Caco-2 (cell line): ENCODE measurements around the gene ELN. TPM values are rescaled to one million over a fixed set of nuclear protein-coding genes. Genes with fewer than 3 reads are reported as not detected.

ENCODE experiments used
- BruUV-seq: library from RNA; stranded (reverse); fragments of 400-500 nt; replicated peaks from 2 replicates; lab custom pipeline; 2021; lab: Mats Ljungman, UMichigan
- CTCF ChIA-PET: fragments of 300-600 bp; sonication (Branson Sonifier 250); formaldehyde crosslinking; loops from one replicate; lab custom pipeline; 2022; ENCODE audit warnings: antibody characterized with exemption; lab: Charles Lee
- POLR2A ChIA-PET: fragments of 300-600 bp; sonication (Branson Sonifier 250); formaldehyde crosslinking; loops from one replicate; lab custom pipeline; 2022; ENCODE audit warnings: antibody characterized with exemption; lab: Charles Lee
- DNase-seq, 2 experiments: peaks; one replicate each; pipeline versions ENCODE4 v3.0.0 to v3.0.0-alpha.2; 2020 to 2022
- H3K27me3 ChIP-seq: replicated peaks from 2 replicates; pipeline ENCODE4 v1.6.0; 2011; ENCODE audit warnings: low read length; ENCODE audit not compliant: control insufficient read depth, insufficient read depth
- H3K36me3 ChIP-seq: 2 replicates; pipeline ENCODE4 v1.5.1; 2011; ENCODE audit warnings: low read length; ENCODE audit not compliant: control insufficient read depth, insufficient read depth
- H3K4me1 ChIP-seq: fragments of 250-450 bp; sonication (Bioruptor Pico); 2 replicates; pipeline ENCODE4 v1.5.1; 2020; ENCODE audit warnings: mild to moderate bottlenecking
- H3K4me3 ChIP-seq: 2 replicates; pipeline ENCODE4 v1.5.1; 2011; ENCODE audit warnings: low read depth, mild to moderate bottlenecking, control low read depth, low read length
- H3K9me3 ChIP-seq: fragments of 250-450 bp; sonication (Bioruptor Pico); 2 replicates; pipeline ENCODE4 v1.5.1; 2020; ENCODE audit warnings: mild to moderate bottlenecking, moderate library complexity
- H3K27ac Mint-ChIP-seq: one replicate; pipeline ENCODE4 v1.8.0; 2022; ENCODE audit warnings: mixed read lengths; ENCODE audit not compliant: unreplicated experiment
- H3K27me3 Mint-ChIP-seq: one replicate; pipeline ENCODE4 v1.8.0; 2022; ENCODE audit warnings: mixed read lengths; ENCODE audit not compliant: insufficient read depth, unreplicated experiment
- H3K36me3 Mint-ChIP-seq: one replicate; pipeline ENCODE4 v1.8.0; 2022; ENCODE audit warnings: mild to moderate bottlenecking, mixed read lengths; ENCODE audit not compliant: insufficient read depth, unreplicated experiment
- H3K4me1 Mint-ChIP-seq: one replicate; pipeline ENCODE4 v1.8.0; 2022; ENCODE audit warnings: low read depth, mixed read lengths; ENCODE audit not compliant: unreplicated experiment
- H3K4me3 Mint-ChIP-seq: one replicate; pipeline ENCODE4 v1.8.0; 2022; ENCODE audit warnings: mild to moderate bottlenecking, moderate library complexity, mixed read lengths; ENCODE audit not compliant: unreplicated experiment
- H3K9me3 Mint-ChIP-seq: one replicate; pipeline ENCODE4 v1.8.0; 2022; ENCODE audit warnings: mixed read lengths; ENCODE audit not compliant: unreplicated experiment
- intact Hi-C: fragments of 100-400 bp; cut with micrococcal nuclease; formaldehyde crosslinking; loops from one replicate; pipeline ENCODE4 v1.10.0; 2022; ENCODE audit not compliant: unreplicated experiment
- total RNA-seq: library from RNA; stranded (reverse); gene quantifications from 2 replicates; pipeline ENCODE4 v1.2.3, GENCODE V29; 2022
- TF ChIP-seq, protein P1 (sequence below), 2 experiments: fragments of 200-600 bp in 1 of 2; IDR thresholded peaks; 1 replicate in 1 of 2; 2 replicates in 1 of 2; pipeline versions ENCODE4 v1.5.1 to v1.8.0; 2011 to 2022; ENCODE audit warnings: antibody characterized with exemption in 1 of 2, control low read depth in 1 of 2, inconsistent platforms in 1 of 2, low read depth in 1 of 2, low read length in 1 of 2, mild to moderate bottlenecking in 1 of 2, moderate library complexity in 1 of 2; ENCODE audit not compliant: insufficient read depth in 1 of 2, severe bottlenecking in 1 of 2, unreplicated experiment in 1 of 2

ELN gene
- total RNA-seq, 1 experiment from 2014 or later = not detected

DNA sequence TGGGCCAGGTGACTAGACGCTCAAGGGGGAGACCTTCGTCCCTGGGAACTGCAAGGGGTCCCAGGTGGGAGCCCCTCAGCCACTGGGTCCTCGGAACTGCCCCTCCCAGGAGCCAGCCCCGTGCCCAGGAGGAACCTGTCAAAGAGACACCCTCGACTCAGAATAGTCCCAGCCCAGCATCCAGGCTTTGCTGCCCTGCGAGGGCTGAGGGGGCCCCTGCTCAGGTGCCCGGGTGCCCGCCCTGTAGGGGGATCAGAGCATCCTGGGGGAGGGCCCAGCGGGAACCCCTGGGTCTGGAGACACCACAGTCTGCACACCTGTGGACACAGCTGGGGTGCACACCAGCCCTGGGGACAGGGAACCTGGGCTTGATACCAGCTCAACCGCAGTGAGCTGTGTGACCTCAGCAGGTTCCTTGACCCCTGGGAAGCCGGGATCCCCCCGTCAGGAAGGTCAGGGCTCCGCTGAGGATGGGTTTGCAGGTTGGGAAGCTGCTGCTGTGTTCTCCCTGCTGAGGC lies 407 bp downstream of the ELN start:
- TF ChIP-seq, protein P1, sequence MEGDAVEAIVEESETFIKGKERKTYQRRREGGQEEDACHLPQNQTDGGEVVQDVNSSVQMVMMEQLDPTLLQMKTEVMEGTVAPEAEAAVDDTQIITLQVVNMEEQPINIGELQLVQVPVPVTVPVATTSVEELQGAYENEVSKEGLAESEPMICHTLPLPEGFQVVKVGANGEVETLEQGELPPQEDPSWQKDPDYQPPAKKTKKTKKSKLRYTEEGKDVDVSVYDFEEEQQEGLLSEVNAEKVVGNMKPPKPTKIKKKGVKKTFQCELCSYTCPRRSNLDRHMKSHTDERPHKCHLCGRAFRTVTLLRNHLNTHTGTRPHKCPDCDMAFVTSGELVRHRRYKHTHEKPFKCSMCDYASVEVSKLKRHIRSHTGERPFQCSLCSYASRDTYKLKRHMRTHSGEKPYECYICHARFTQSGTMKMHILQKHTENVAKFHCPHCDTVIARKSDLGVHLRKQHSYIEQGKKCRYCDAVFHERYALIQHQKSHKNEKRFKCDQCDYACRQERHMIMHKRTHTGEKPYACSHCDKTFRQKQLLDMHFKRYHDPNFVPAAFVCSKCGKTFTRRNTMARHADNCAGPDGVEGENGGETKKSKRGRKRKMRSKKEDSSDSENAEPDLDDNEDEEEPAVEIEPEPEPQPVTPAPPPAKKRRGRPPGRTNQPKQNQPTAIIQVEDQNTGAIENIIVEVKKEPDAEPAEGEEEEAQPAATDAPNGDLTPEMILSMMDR (IDR thresholded peaks at IDR 0.05; ENCODE audit: insufficient read depth in 1 of 2, low read depth in 1 of 2, low read length in 1 of 2, severe bottlenecking in 1 of 2, unreplicated experiment in 1 of 2) = no peak
- Histone ChIP-seq H3K4me3 (no peak overlapping the region), H3K27me3 (no peaks in the 10 kb centered on the region), H3K36me3 (no peaks in the 10 kb centered on the region), H3K4me1 (0 out of 2 replicates have a peak, but pooled peaks cover 3% of the 10 kb centered on the region), H3K9me3 (no peaks in the 10 kb centered on the region)
- POLR2A ChIA-PET = no interaction called here
- Mint-ChIP-seq H3K27me3 (no peaks in the 10 kb centered on the region), H3K4me1 (peaks cover 13% of the 10 kb centered on the region), H3K36me3 (no peaks in the 10 kb centered on the region), H3K9me3 (no peaks in the 10 kb centered on the region), H3K4me3 (no peak overlapping the region), H3K27ac (no peak overlapping the region)
- intact Hi-C loops = no loop called here
- no peak for DNase-seq
- CTCF ChIA-PET = interaction anchor here (0.6 kb wide), 2 partner anchors 211 to 252 kb away, joined by 3 read pairs; no protein-coding TSS in a partner anchor
- no TSS peak for BruUV-seq

DNA sequence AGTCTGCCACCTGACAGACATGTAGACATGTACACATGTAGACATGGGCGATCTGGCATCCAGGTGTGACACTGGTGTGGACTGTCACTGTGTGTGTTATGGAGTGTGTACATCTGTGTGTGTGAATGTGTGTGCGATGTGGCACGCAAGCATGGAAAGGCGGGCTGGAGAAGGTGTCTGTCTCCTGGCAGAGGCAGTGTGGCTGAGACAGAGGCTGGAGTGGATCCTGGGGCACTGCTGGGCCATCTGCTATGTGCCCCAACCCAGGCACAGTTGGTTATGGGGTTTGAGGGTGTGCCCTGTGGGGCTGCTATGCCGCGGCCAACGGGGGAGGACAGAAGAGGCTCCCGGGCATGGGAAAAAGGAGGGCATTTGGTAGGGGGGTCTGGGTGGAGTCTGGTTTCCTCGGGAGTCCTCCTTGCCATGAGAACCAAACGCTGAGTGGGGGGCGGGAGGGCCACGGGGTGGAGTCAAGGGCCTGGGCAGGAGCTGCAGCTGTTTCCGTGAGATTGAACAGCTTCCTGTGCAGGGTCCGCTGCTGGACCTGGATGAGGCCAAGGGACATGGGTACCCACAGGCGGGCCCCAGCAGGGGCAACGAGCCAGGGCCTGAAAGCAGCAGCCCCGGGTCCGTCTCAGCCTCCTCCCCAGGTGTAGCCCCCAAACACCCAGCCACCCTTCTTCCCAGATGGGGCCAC lies 1.3 kb downstream of the ELN start:
- Mint-ChIP-seq H3K27me3 (no peaks in the 10 kb centered on the region), H3K36me3 (no peaks in the 10 kb centered on the region), H3K27ac (no peak overlapping the region), H3K4me3 (no peak overlapping the region), H3K9me3 (no peaks in the 10 kb centered on the region), H3K4me1 (peaks cover 13% of the 10 kb centered on the region)
- H3K4me3 ChIP-seq = no peak overlapping the region
- ChIA-PET CTCF (interaction anchor here (0.6 to 0.9 kb wide), 2 partner anchors 163 to 251 kb away, joined by 3 read pairs; no protein-coding TSS in a partner anchor), POLR2A (no interaction called here)
- DNase-seq = no peak
- BruUV-seq = no TSS peak
- H3K27me3 ChIP-seq = no peaks in the 10 kb centered on the region
- no peaks in the 10 kb centered on the region for H3K9me3 ChIP-seq
- H3K4me1 ChIP-seq = 0 out of 2 replicates have a peak, but pooled peaks cover 3% of the 10 kb centered on the region
- H3K36me3 ChIP-seq = no peaks in the 10 kb centered on the region
- intact Hi-C loops = no loop called here
- TF ChIP-seq, protein P1 (IDR thresholded peaks at IDR 0.05; ENCODE audit: insufficient read depth in 1 of 2, low read depth in 1 of 2, low read length in 1 of 2, severe bottlenecking in 1 of 2, unreplicated experiment in 1 of 2) = no peak

DNA sequence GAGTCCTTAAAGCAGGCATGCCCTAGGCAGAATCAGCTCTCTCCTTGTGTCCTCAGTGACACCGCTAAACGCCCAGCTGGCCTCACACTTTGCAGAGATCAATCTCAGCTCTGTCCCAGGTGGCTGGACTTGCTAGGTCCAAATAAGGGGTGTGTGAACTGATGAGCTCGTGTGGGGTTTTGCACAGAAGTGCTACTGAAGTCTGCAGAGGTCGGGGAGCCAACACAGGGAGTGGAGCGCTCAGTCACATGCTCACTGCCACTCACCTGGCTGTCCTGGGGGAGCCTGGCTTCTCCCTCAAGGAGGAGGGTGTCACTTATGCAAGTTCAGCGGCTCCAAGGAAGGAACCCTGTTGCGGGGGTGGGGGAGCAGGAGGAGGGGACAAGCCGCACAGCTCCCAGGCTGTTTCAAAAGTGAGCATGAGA lies 2.0 kb downstream of the ELN start:
- no TSS peak for BruUV-seq
- CTCF ChIA-PET = no interaction called here
- intact Hi-C loops = no loop called here
- H3K27me3 ChIP-seq = no peaks in the 10 kb centered on the region
- TF ChIP-seq, protein P1 (IDR thresholded peaks at IDR 0.05; ENCODE audit: insufficient read depth in 1 of 2, low read depth in 1 of 2, low read length in 1 of 2, severe bottlenecking in 1 of 2, unreplicated experiment in 1 of 2) = no peak
- Mint-ChIP-seq H3K27ac (no peak overlapping the region), H3K9me3 (no peaks in the 10 kb centered on the region), H3K27me3 (no peaks in the 10 kb centered on the region), H3K4me3 (no peak overlapping the region), H3K36me3 (no peaks in the 10 kb centered on the region), H3K4me1 (peaks cover 13% of the 10 kb centered on the region)
- 0 out of 2 replicates have a peak, but pooled peaks cover 3% of the 10 kb centered on the region for H3K4me1 ChIP-seq
- no peaks in the 10 kb centered on the region for H3K9me3 ChIP-seq
- no peak for DNase-seq
- no peaks in the 10 kb centered on the region for H3K36me3 ChIP-seq
- POLR2A ChIA-PET = no interaction called here
- H3K4me3 ChIP-seq = no peak overlapping the region
